ENCODE data around the gene CCDC122.

GRCh38 chr13:43831088-43831487 lies 48.5 kb downstream of the CCDC122 start:
- TF ChIP-seq CTCF (IDR thresholded peaks at IDR 0.05; ENCODE audit: insufficient read depth, low read depth, low read length) (no peak), EZH2 (IDR thresholded peaks at IDR 0.05; ENCODE audit: insufficient read depth, low read length) (no peak)

Data from astrocyte (in vitro differentiated cells and primary cell).